ENCODE measurements around the gene HOXC6.

The HOXC6 gene

GRCh38 chr12:54056110-54056509, 27.9 kb downstream of the HOXC6 start:
- H3K4me3 ChIP-seq (replicated peaks; ENCODE audit: low read depth, low read length) = no peak overlapping the region

GRCh38 chr12:54058128-54058768, 30.0 kb downstream of the HOXC6 start:
- no peak for DNase-seq (ENCODE audit: extremely low read depth, low read depth)
- no peak overlapping the region for H3K4me3 ChIP-seq (replicated peaks; ENCODE audit: low read depth, low read length)
- no peak for TF ChIP-seq CTCF (IDR thresholded peaks at IDR 0.05; ENCODE audit: low read depth, low read length, missing control alignments)

More at GRCh38 chr12:54056110-54056509, 27.9 kb downstream of the HOXC6 start:
- no peak for DNase-seq (ENCODE audit: extremely low read depth, low read depth)
- TF ChIP-seq CTCF (IDR thresholded peaks at IDR 0.05; ENCODE audit: low read depth, low read length, missing control alignments) = no peak

- no peak for TF ChIP-seq CTCF (IDR thresholded peaks at IDR 0.05; ENCODE audit: low read depth, low read length, missing control alignments)
- H3K4me3 ChIP-seq (replicated peaks; ENCODE audit: low read depth, low read length) = no peak overlapping the region
- no peak for DNase-seq (ENCODE audit: extremely low read depth, low read depth)
Observed at GRCh38 chr12:54059668-54060067, 31.4 kb downstream of the HOXC6 start.

- no peak overlapping the region for H3K4me3 ChIP-seq (replicated peaks; ENCODE audit: low read depth, low read length)
- no peak for DNase-seq (ENCODE audit: extremely low read depth, low read depth)
- no peak for TF ChIP-seq CTCF (IDR thresholded peaks at IDR 0.05; ENCODE audit: low read depth, low read length, missing control alignments)
Observed at GRCh38 chr12:54060174-54060974, 32.1 kb downstream of the HOXC6 start.

- H3K4me3 ChIP-seq (replicated peaks; ENCODE audit: low read depth, low read length) = no peak overlapping the region
- no peak for DNase-seq (ENCODE audit: extremely low read depth, low read depth)
- TF ChIP-seq CTCF (IDR thresholded peaks at IDR 0.05; ENCODE audit: low read depth, low read length, missing control alignments) = no peak
Observed at GRCh38 chr12:54060975-54061778, 32.9 kb downstream of the HOXC6 start.

GRCh38 chr12:54065677-54066076, 37.4 kb downstream of the HOXC6 start:
- H3K4me3 ChIP-seq (replicated peaks; ENCODE audit: low read depth, low read length) = no peak overlapping the region
- TF ChIP-seq CTCF (IDR thresholded peaks at IDR 0.05; ENCODE audit: low read depth, low read length, missing control alignments) = no peak
- no peak for DNase-seq (ENCODE audit: extremely low read depth, low read depth)
